ENCODE measurements around the gene GLCE. TPM values are rescaled to one million over a fixed set of nuclear protein-coding genes. Genes with fewer than 3 reads are reported as not detected.

Gene GLCE
- total RNA-seq, 2 donors from 2014 or later = 3.9 to 4.2 TPM

DNA sequence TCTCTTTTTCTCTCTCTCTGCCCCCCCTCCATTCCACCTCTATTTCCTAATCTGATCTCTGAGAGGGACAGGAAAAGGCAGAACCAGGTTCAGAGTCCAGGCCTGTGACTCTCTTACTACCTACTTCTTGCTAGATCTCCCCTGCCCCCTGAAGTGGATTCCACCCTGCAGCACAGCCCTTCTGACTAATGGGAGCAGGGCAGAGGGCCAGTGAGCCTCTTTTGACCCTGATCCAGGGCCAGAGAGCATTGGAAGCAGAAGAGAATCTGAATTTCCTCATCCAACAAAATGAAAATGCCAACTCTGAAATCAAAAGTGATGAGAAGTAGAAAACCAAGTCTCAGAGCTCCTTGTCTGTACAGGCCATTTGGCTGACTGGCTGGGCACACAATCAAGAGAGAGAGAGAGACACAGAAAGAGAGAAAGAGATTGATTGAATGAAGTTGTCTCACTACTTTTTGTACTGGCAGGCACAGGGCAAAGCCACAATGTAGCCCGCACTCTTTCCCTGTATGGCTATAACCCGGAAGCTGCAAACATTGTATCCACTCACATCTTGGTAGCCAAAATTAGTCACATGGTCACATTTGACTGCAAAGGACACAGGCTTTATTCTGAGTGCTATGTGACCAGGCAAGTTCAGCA is 31.6 kb upstream of the GLCE start:
- Mint-ChIP-seq H3K36me3 (ENCODE audit: insufficient read depth in 2 of 2) (no peaks in the 10 kb centered on the region), H3K4me3 (no peak overlapping the region), H3K4me1 (ENCODE audit: low read depth) (no peaks in the 10 kb centered on the region), H3K9me3 (no peaks in the 10 kb centered on the region), H3K27me3 (ENCODE audit: low read depth) (no peaks in the 10 kb centered on the region), H3K27ac (no peak overlapping the region)
- ATAC-seq (replicated peaks in 1 of 2) = no peak
- no peak for DNase-seq

DNA sequence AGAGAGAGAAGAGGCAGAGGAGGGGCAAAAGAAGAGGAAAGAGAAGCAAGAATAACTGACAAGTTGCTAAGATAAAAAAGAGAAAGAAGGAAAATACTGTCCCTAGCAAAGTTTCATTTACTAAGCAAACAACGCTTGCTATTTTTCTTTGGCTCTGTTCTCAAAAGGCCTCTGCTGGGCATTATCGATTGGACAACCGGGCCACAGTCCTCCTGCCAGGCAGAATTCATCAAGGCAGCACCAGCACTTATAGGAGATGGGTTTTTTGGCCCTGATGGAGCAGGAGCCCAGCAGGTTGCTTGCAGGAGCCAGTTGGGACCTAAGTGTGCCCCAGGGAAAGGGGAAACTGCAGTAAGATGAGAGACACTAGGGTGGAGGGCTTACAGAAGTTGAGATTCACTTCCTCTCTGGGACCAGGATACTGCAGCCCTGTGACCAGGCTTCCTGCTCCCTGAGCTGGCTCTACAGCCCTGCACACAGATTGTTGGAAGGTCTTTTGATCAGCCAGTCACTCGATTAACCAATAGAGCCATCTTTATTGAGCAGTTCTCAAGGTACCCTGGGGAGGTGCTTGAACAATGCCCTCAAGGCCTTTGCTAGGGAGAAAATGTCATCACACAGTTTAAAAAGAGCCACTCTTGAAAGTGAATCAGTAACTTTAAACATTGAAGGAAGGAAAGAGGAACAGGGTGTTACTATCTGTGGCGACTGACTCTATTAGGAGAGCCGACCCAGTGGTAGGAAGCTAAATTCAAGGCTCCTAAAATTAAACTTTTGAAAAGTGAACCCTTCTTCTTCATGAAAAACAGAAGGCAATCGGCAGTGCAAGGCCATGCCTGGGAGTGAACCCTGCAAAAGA is 28.8 kb upstream of the GLCE start:
- H3K27ac Mint-ChIP-seq = no peak overlapping the region
- H3K4me3 Mint-ChIP-seq = no peak overlapping the region
- peaks cover 8% of the 10 kb centered on the region for H3K27me3 Mint-ChIP-seq (ENCODE audit: low read depth)
- ATAC-seq (replicated peaks in 1 of 2) = no peak
- no peaks in the 10 kb centered on the region for H3K4me1 Mint-ChIP-seq (ENCODE audit: low read depth)
- no peaks in the 10 kb centered on the region for H3K36me3 Mint-ChIP-seq (ENCODE audit: insufficient read depth in 2 of 2)
- no peaks in the 10 kb centered on the region for H3K9me3 Mint-ChIP-seq
- DNase-seq = no peak

- peaks cover 8% of the 10 kb centered on the region for H3K27me3 Mint-ChIP-seq (ENCODE audit: low read depth)
These were observed 28.0 kb upstream of the GLCE start for GRCh38 chr15:69132430-69132829.

DNA sequence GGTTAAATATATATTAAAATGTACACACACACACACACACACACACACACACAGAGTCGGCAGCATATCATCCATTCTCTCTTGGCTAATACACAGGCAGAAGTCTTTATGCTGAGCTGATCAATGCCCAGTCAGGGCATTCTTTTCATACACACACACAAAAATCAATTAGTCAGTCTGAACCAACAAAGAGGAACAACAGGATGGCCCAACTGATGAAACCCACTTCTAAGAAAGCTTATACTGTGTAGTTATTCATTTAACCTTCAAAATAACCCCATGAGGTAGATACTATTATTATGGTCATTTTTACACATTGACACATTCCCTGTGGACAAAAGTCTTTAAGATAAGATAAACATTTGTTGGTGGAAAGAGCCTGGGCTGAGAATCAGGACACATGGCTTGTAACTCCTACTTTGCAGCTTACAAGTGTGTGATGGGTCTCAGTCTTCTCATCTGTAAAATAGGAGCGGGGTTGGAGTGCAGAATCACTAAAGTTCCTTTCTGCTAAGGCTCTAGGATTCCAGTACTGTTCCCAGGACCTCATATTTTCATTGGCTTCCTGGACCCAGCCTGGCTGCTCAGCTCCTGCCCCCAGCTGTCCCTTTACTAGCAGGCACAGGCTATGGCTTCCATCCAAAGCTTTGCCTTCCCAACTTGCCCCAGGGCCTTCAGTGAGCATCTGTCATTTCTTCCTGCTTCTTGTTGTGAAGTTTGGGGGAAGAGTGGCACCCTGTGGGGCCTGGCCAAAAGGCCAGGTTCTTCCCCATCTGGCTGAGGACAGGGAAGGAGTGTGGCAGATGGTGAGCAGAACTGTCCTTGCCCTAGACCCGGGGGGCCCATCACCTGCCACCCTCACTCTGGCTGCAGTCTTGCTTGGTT is 27.2 kb upstream of the GLCE start:
- DNase-seq (no peak), ATAC-seq (replicated peaks in 1 of 2) (no peak)
- no peaks in the 10 kb centered on the region for H3K36me3 Mint-ChIP-seq (ENCODE audit: insufficient read depth in 2 of 2)
- H3K27me3 Mint-ChIP-seq (ENCODE audit: low read depth) = peaks cover 8% of the 10 kb centered on the region
- no peak overlapping the region for H3K27ac Mint-ChIP-seq
- H3K4me1 Mint-ChIP-seq (ENCODE audit: low read depth) = no peaks in the 10 kb centered on the region
- H3K4me3 Mint-ChIP-seq = no peak overlapping the region
- H3K9me3 Mint-ChIP-seq = no peaks in the 10 kb centered on the region

More at GRCh38 chr15:69132430-69132829, 28.0 kb upstream of the GLCE start:
- no peak overlapping the region for H3K4me3 Mint-ChIP-seq
- H3K9me3 Mint-ChIP-seq = no peaks in the 10 kb centered on the region
- no peak for ATAC-seq (replicated peaks in 1 of 2)
- DNase-seq = no peak
- H3K27ac Mint-ChIP-seq = no peak overlapping the region
- no peaks in the 10 kb centered on the region for H3K4me1 Mint-ChIP-seq (ENCODE audit: low read depth)
- no peaks in the 10 kb centered on the region for H3K36me3 Mint-ChIP-seq (ENCODE audit: insufficient read depth in 2 of 2)

GRCh38 chr15:69133862-69134519 is 26.4 kb upstream of the GLCE start:
- ATAC-seq (replicated peaks in 1 of 2) (no peak), DNase-seq (no peak)
- H3K4me3 Mint-ChIP-seq = no peak overlapping the region
- H3K36me3 Mint-ChIP-seq (ENCODE audit: insufficient read depth in 2 of 2) = no peaks in the 10 kb centered on the region
- no peaks in the 10 kb centered on the region for H3K4me1 Mint-ChIP-seq (ENCODE audit: low read depth)
- no peak overlapping the region for H3K27ac Mint-ChIP-seq
- no peaks in the 10 kb centered on the region for H3K9me3 Mint-ChIP-seq
- H3K27me3 Mint-ChIP-seq (ENCODE audit: low read depth) = peaks cover 9% of the 10 kb centered on the region

DNA sequence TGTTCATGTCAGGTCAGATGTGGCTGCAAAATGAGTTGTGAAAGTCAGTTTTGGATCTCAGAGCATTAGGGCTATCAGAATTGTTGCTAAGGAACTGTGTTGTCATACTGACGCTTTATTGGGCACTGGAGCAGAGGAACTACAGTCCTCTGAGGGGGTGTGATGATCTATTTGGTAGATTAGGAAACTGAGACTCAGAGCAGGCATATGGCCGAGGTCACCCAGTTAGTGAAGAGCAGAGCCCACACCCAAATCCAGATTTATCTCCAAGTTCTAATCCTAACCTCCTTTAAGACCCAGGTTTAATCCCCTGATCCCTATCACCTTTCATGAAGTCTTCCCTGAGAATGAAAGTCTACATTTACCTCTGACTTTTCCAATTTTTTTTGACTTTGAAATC is 25.6 kb upstream of the GLCE start:
- H3K9me3 Mint-ChIP-seq = no peaks in the 10 kb centered on the region
- DNase-seq (no peak), ATAC-seq (replicated peaks in 1 of 2) (no peak)
- no peaks in the 10 kb centered on the region for H3K36me3 Mint-ChIP-seq (ENCODE audit: insufficient read depth in 2 of 2)
- H3K4me1 Mint-ChIP-seq (ENCODE audit: low read depth) = no peaks in the 10 kb centered on the region
- no peak overlapping the region for H3K4me3 Mint-ChIP-seq
- H3K27me3 Mint-ChIP-seq (ENCODE audit: low read depth) = peaks cover 17% of the 10 kb centered on the region
- H3K27ac Mint-ChIP-seq = no peak overlapping the region

- ATAC-seq (replicated peaks in 1 of 2) (no peak), DNase-seq (no peak)
- no peak overlapping the region for H3K4me3 Mint-ChIP-seq
- H3K4me1 Mint-ChIP-seq (ENCODE audit: low read depth) = no peaks in the 10 kb centered on the region
- H3K27ac Mint-ChIP-seq = no peak overlapping the region
- H3K36me3 Mint-ChIP-seq (ENCODE audit: insufficient read depth in 2 of 2) = no peaks in the 10 kb centered on the region
- H3K27me3 Mint-ChIP-seq (ENCODE audit: low read depth) = peaks cover 24% of the 10 kb centered on the region
- H3K9me3 Mint-ChIP-seq = no peaks in the 10 kb centered on the region
These were observed 24.9 kb upstream of the GLCE start for GRCh38 chr15:69135499-69135898.

- H3K36me3 Mint-ChIP-seq (ENCODE audit: insufficient read depth in 2 of 2) = no peaks in the 10 kb centered on the region
- no peaks in the 10 kb centered on the region for H3K4me1 Mint-ChIP-seq (ENCODE audit: low read depth)
- H3K9me3 Mint-ChIP-seq = no peaks in the 10 kb centered on the region
- no peak overlapping the region for H3K27ac Mint-ChIP-seq
- H3K27me3 Mint-ChIP-seq (ENCODE audit: low read depth) = peaks cover 46% of the 10 kb centered on the region
- DNase-seq (no peak), ATAC-seq (replicated peaks in 1 of 2) (no peak)
- no peak overlapping the region for H3K4me3 Mint-ChIP-seq
These were observed 21.5 kb upstream of the GLCE start for GRCh38 chr15:69138963-69139362.

- H3K27me3 Mint-ChIP-seq (ENCODE audit: low read depth) = peaks cover 43% of the 10 kb centered on the region
- no peaks in the 10 kb centered on the region for H3K4me1 Mint-ChIP-seq (ENCODE audit: low read depth)
- DNase-seq = no peak
- no peaks in the 10 kb centered on the region for H3K36me3 Mint-ChIP-seq (ENCODE audit: insufficient read depth in 2 of 2)
- no peak overlapping the region for H3K4me3 Mint-ChIP-seq
- no peak overlapping the region for H3K27ac Mint-ChIP-seq
- ATAC-seq (replicated peaks in 1 of 2) = no peak
- no peaks in the 10 kb centered on the region for H3K9me3 Mint-ChIP-seq
These were observed 20.1 kb upstream of the GLCE start for GRCh38 chr15:69140306-69140705.

DNA sequence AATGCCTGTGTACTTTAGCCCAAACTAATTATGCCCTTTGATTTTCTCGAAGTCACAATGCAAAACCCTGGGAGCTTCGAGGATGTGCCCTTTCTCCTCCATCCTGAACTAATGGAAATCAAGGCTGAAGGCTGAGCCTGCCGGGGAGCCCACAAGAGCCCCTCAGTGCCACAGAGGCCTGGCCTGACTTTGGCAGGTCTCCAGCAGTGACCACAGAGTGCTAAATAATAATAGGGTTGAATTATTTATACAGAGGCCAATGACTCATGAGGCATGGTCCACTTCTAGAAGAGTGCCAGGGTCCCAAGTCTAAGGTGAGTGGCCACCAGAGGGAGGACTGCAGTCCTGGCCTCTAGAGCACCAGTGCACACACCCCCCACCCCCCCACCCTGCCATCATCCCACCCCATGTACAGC is 19.1 kb upstream of the GLCE start:
- H3K4me1 Mint-ChIP-seq (ENCODE audit: low read depth) = no peaks in the 10 kb centered on the region
- no peaks in the 10 kb centered on the region for H3K9me3 Mint-ChIP-seq
- peaks cover 52% of the 10 kb centered on the region for H3K27me3 Mint-ChIP-seq (ENCODE audit: low read depth)
- no peak for DNase-seq
- H3K4me3 Mint-ChIP-seq = no peak overlapping the region
- no peak overlapping the region for H3K27ac Mint-ChIP-seq
- no peak for ATAC-seq (replicated peaks in 1 of 2)
- no peaks in the 10 kb centered on the region for H3K36me3 Mint-ChIP-seq (ENCODE audit: insufficient read depth in 2 of 2)

- Mint-ChIP-seq H3K9me3 (no peaks in the 10 kb centered on the region), H3K36me3 (ENCODE audit: insufficient read depth in 2 of 2) (no peaks in the 10 kb centered on the region), H3K4me3 (no peak overlapping the region), H3K27me3 (ENCODE audit: low read depth) (peaks cover 56% of the 10 kb centered on the region), H3K4me1 (ENCODE audit: low read depth) (no peaks in the 10 kb centered on the region), H3K27ac (no peak overlapping the region)
- no peak for ATAC-seq (replicated peaks in 1 of 2)
- DNase-seq = no peak
These were observed 18.6 kb upstream of the GLCE start for GRCh38 chr15:69141833-69142232.

DNA sequence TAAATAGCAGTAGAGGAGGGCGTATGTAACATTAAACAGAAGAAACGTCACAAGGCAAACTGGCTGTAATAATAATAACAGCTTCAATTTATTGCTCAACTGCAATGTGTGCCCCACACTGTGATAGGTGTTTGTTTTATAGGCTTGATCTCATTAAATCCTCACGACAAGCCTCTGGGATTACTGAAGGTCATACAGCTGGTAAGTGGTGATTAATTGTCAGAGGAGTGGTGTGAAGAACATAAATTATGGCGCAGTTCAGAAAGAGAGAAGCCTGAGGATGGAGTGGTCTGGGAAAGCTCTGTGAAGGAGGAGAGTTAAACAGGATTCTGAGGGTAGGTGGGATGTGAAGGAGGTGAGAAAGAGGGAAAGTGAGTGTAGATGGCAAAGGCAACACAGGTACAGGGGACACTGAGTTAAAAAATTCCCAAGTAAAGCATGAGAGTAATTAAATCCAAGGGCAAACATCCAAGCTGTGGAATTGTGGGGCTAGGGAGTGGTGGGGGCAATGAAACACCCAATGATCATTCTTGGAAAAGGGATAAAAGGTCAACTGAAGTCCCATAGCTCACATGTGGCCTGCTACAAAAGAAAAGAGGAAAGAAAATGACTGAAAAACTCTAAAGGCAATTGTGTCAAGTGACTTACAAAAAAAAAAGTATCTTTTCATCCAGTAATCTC is 16.5 kb upstream of the GLCE start:
- Mint-ChIP-seq H3K27me3 (ENCODE audit: low read depth) (peaks cover 75% of the 10 kb centered on the region), H3K36me3 (ENCODE audit: insufficient read depth in 2 of 2) (no peaks in the 10 kb centered on the region), H3K9me3 (no peaks in the 10 kb centered on the region), H3K4me1 (ENCODE audit: low read depth) (no peaks in the 10 kb centered on the region), H3K4me3 (no peak overlapping the region), H3K27ac (no peak overlapping the region)
- ATAC-seq (replicated peaks in 1 of 2) (no peak), DNase-seq (no peak)
